Kidney epithelial cell (primary cell): Measurements from ENCODE around the gene RPL28. TPM values are rescaled to one million over a fixed set of nuclear protein-coding genes. Genes with fewer than 3 reads are reported as not detected.

Experiments used
- DNase-seq: peaks from one replicate; pipeline ENCODE4 v3.0.0-alpha.2; 2010; ENCODE audit warnings: low read depth
- H3K27me3 ChIP-seq: 2 replicates; pipeline ENCODE4 v1.6.0; 2011; ENCODE audit warnings: low read length; ENCODE audit not compliant: control insufficient read depth, insufficient read depth
- H3K36me3 ChIP-seq: 2 replicates; pipeline ENCODE4 v1.5.1; 2011; ENCODE audit warnings: low read length; ENCODE audit not compliant: control insufficient read depth, insufficient read depth
- H3K4me3 ChIP-seq: 2 replicates; pipeline ENCODE4 v1.5.1; 2011; ENCODE audit warnings: low read depth, mild to moderate bottlenecking, control low read depth, low read length
- total RNA-seq: library from RNA; depleted of rRNA; stranded (reverse); fragments of >200 nt; gene quantifications from 2 replicates; pipeline ENCODE4 v1.2.3, GENCODE V29; 2015
- TF ChIP-seq, protein P1 (sequence below): IDR thresholded peaks from 2 replicates; pipeline ENCODE4 v1.5.1; 2011; ENCODE audit warnings: mild to moderate bottlenecking, moderate library complexity, low read length, control low read depth, inconsistent platforms; ENCODE audit not compliant: insufficient read depth, poor library complexity, severe bottlenecking

RPL28 gene
- total RNA-seq, 1 donor from 2014 or later: 630 TPM

DNA sequence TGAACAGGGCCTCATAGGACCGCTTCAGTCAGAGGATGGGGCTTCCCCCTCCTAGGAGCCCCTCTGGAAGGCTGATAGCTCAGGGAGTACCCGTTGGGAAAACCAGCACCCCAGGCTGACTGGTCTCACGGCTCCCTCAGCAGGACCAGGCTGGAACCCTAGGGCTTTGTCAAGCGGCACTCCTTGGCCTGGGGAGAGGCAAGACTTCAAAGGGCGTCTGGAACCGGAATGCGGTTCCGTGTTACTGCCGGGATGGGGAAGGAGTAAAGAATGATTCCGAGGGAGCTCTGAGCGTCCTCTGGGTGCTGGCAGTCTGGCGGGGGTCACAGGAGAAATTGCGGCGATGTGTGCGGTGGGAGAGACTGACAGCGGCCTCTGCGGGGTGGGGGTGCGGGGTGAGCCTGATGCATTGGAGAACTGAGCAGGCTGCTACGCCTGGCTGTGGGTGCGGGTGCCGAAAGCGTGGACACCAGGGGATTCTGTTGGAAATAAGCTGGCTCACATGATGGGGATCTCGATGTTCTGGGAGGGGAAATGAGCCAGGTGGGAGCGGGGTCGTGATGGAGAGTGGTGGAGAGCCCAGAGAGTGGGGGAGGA lies 33.1 kb upstream of the RPL28 start:
- peaks cover 37% of the 10 kb centered on the region for H3K27me3 ChIP-seq
- H3K4me3 ChIP-seq: no peak overlapping the region
- TF ChIP-seq, protein P1, sequence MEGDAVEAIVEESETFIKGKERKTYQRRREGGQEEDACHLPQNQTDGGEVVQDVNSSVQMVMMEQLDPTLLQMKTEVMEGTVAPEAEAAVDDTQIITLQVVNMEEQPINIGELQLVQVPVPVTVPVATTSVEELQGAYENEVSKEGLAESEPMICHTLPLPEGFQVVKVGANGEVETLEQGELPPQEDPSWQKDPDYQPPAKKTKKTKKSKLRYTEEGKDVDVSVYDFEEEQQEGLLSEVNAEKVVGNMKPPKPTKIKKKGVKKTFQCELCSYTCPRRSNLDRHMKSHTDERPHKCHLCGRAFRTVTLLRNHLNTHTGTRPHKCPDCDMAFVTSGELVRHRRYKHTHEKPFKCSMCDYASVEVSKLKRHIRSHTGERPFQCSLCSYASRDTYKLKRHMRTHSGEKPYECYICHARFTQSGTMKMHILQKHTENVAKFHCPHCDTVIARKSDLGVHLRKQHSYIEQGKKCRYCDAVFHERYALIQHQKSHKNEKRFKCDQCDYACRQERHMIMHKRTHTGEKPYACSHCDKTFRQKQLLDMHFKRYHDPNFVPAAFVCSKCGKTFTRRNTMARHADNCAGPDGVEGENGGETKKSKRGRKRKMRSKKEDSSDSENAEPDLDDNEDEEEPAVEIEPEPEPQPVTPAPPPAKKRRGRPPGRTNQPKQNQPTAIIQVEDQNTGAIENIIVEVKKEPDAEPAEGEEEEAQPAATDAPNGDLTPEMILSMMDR: no peak
- H3K36me3 ChIP-seq: no peaks in the 10 kb centered on the region
- DNase-seq: no peak

DNA sequence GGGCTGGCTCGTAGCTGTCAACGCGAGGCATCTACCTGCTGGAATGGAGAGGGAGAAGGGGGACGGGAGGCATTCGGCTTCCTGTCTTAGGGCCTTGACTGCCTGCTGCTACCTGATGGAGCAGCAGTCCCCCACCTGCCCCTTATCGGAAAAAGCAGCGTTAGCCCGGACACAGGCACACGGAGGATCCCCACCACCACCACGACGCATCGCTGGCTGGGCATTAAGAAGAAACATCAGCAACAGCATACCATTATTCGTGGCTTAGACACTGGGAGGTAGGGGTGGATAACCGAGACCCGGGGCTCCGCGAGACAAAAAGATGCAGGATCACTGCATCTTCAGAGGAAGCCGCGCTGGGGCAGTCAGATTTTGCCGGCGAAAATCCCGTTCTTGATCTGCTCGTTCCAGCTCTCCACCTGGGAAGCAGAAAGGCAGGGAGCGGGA lies 32.4 kb upstream of the RPL28 start:
- peaks cover 37% of the 10 kb centered on the region for H3K27me3 ChIP-seq
- H3K4me3 ChIP-seq: peak overlapping the region; percentile 49
- no peaks in the 10 kb centered on the region for H3K36me3 ChIP-seq
- no peak for DNase-seq
- TF ChIP-seq, protein P1: no peak

DNA sequence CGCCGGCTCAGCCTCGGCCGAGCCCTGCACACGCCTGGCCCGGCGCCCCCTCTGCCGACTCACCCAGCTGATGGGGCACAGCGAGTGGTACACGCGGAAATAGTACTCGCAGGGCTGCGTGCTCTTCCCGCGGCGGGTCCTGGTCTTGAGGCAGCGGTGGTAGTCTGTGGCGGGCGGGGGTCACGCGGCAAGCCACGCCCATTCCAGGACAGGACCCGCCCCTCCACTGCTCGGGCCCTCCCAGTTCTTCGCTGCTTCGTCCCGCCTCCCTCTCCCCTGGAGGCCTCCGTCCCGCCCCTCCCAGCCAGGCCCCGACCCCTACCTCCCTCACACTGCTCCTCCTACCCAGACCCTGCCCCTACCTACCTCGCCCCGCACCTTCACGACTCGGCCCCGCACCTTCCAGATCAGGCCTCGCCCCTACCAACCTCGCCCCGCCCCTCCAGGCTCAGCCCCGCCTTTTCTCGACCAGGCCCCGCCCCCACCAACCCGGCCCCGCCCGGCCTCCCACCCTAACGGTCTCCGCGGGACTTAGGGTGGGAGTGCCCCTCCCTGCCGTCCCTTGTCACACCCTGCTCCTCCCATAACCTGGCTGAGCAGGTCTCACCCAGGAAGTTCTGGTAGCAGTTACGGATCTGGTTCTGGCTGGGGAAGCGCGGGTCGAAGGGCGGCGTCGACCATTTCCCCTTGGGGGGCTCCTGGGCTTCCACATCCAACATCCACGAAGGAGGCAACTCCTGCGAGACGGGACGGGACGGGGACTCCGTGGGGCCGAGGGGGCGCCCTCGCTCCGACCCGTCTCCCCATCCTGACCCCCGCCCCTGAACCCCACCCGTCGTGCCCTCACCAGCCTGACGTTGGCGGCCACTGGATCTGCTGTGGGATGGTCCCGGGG lies 31.7 kb upstream of the RPL28 start:
- no peak for DNase-seq
- H3K27me3 ChIP-seq: peaks cover 37% of the 10 kb centered on the region
- TF ChIP-seq, protein P1: no peak
- H3K36me3 ChIP-seq: no peaks in the 10 kb centered on the region
- H3K4me3 ChIP-seq: peak overlapping the region; percentile 49

DNA sequence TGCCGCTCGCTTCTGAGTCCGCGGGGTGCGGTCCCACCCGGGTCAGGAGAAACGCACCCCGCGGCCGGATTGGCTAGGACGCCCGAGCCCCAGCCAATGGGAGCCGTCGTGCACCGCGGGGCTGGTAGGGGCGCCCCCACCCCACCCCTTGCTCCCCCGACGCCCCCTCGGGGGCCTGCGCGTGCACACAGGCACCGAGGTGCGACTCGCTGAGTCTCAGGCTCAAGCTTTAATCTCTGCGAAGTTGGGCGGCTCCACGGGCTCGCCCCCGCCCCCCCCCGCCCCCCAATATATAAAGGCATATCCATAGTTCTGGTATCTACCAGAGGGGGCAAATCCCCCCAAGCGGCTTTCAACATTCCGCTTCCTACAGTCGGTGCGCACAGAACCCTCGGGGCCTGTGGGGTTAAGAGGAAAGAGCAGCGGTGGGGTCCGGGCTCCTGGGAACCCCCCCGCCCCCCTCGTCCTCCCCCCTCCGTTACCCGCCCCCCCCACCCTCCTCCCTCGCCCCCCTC lies 31.0 kb upstream of the RPL28 start, which contains the start of gene COX6B2:
Gene COX6B2, minus strand, starts transcription at position 22 of the 515 bp plus-strand sequence. CDS start 198 bp downstream, outside the sequence.
- DNase-seq: no peak
- peaks cover 37% of the 10 kb centered on the region for H3K27me3 ChIP-seq
- no peaks in the 10 kb centered on the region for H3K36me3 ChIP-seq
- peak within 1 kb of the TSS; percentile 49 for H3K4me3 ChIP-seq
- TF ChIP-seq, protein P1: no peak

DNA sequence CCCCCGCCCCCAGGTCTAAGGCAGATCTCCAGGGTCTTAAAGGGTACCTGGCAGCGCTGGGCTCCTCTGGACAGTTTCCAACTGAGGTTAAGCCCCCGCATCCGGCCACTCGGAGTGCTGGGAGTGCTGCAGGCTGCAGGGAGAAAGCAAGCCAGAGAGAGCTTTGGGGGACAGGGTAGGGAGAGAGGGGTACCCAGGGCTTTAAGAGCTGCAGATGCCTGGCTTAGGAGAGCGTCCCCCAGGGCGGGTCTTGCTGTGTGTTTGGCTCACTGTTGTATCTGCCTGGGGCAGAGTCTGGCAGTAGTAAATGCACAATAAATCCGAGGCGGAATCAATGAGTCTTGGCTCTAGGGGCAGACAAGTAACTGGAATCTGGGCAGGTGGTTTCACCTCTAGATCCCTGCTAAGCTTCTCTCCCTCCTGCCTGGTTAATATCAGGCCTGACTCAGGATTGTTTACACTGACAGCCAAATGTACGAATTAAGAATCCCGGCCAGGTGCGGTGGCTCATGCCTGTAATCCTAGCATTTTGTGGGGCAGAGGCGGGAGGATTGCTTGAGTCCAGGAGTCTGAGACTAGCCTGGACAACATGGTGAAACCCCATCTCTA lies 30.4 kb upstream of the RPL28 start:
- Histone ChIP-seq H3K4me3 (no peak overlapping the region), H3K27me3 (peaks cover 37% of the 10 kb centered on the region), H3K36me3 (no peaks in the 10 kb centered on the region)
- no peak for DNase-seq
- TF ChIP-seq, protein P1: no peak
